H1 (cell line): ENCODE measurements around the gene MRI1. TPM values are rescaled to one million over a fixed set of nuclear protein-coding genes. Genes with fewer than 3 reads are reported as not detected.

ENCODE experiments used
- CBX5 ChIP-seq: fragments of 300-800, 300-1000 bp; sonication (generic); IDR thresholded peaks from 2 replicates; pipeline ENCODE4 v1.7.1; 2016; ENCODE audit warnings: antibody characterized with exemption, low read length, low read depth
- CBX8 ChIP-seq: fragments of 300-800, 300-1000 bp; sonication (generic); IDR thresholded peaks from 2 replicates; pipeline ENCODE4 v1.7.1; 2016; ENCODE audit warnings: low read depth, low read length, borderline replicate concordance
- CHD2 ChIP-seq: IDR thresholded peaks from 2 replicates; pipeline ENCODE4 v1.6.1; 2012; ENCODE audit warnings: low read length, improper control_type of control experiment
- FOSL1 ChIP-seq: IDR thresholded peaks from 2 replicates; pipeline ENCODE4 v1.6.1; 2011; ENCODE audit warnings: mild to moderate bottlenecking, low read depth, low read length, moderate library complexity; ENCODE audit not compliant: insufficient read depth
- RAD21 ChIP-seq, 2 experiments: IDR thresholded peaks in 1 of 2; conservative IDR thresholded peaks in 1 of 2; 2 replicates each; pipeline ENCODE4 v1.6.1; 2011; ENCODE audit warnings: low read depth in 2 of 2, low read length in 2 of 2, improper control_type of control experiment in 1 of 2, inconsistent platforms in 1 of 2, mild to moderate bottlenecking in 1 of 2, moderate library complexity in 1 of 2
- TAF1 ChIP-seq: IDR thresholded peaks from 2 replicates; pipeline ENCODE4 v1.6.1; 2011; ENCODE audit warnings: mild to moderate bottlenecking, low read depth, low read length
- polyA plus RNA-seq, 7 experiments: library from polyadenylated mRNA; depleted of rRNA in 3 of 7; stranded (reverse) in 5 of 7; unstranded in 2 of 7; fragments of >200 nt in 5 of 7; fragments of 200-250 nt in 2 of 7; gene quantifications; 1 replicate in 5 of 7; 2 replicates in 1 of 7; 4 replicates in 1 of 7; pipeline versions ENCODE4 v1.2.1 to v1.2.3, GENCODE V29; 2011 to 2013; ENCODE audit warnings: missing spikeins in 2 of 7, mixed read lengths in 2 of 7
- total RNA-seq: library from RNA; stranded (reverse); fragmentation: NEBNext Ultra II Directional; extraction: Animal tissue kit (Norgen Biotek cat#: 25700); gene quantifications from 2 replicates; pipeline ENCODE4 v1.2.1, GENCODE V29; 2021

Gene MRI1
- total and polyA plus RNA-seq, 2 of the 8 experiments (the other 6 are each of a cell fraction or from before 2014, with no cell fraction given), result 24.5 to 29.5 TPM

DNA sequence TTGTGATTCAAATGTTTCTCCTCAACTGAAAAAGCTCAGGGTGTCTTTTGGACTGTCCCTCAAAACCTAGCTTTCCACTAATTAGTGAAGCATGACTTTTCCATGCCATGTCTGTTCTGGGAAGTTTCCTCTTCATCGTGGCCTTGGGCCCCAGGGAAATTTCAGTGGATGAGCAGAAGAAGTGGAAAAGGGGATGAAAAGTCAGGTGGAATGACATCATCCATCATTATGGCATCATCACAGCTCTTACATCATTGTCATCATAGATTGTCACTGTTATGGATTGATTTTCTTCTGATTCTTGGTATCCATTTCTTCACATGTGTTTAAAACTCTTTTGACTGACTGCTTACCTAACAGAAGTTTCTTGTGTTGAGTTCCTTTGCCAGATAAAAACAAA, 26.2 kb upstream of the MRI1 start (continued):
- TF ChIP-seq CHD2 (no peak), CBX8 (no peak), RAD21 (IDR thresholded peaks at IDR 0.05 in 1 of 2, conservative IDR thresholded peaks at IDR 0.05 in 1 of 2; ENCODE audit: low read depth in 2 of 2, low read length in 2 of 2) (no peak), CBX5 (no peak), TAF1 (no peak), FOSL1 (no peak)
